IMR-90 (cell line): ENCODE results near the gene CRY2. TPM values are rescaled to one million over a fixed set of nuclear protein-coding genes. Genes with fewer than 3 reads are reported as not detected.

Experiments used
- ATAC-seq: fragments of 200-7000 bp; cut with Tn5 transposase; 2 replicates; pipeline ENCODE4 v1.9.1; 2020; ENCODE audit warnings: low read depth, mild to moderate bottlenecking, moderate library complexity
- BruUV-seq: library from RNA; stranded (reverse); fragments of 400-500 nt; replicated peaks from 2 replicates; lab custom pipeline; 2021; lab: Mats Ljungman, UMichigan
- CTCF ChIA-PET: fragments of 300-600 bp; formaldehyde crosslinking; extraction: SDS; loops from one replicate; lab custom pipeline; 2021; ENCODE audit warnings: antibody characterized with exemption; lab: Yijun Ruan, JAX
- POLR2A ChIA-PET: fragments of 300-600 bp; sonication (Branson Sonifier 250); formaldehyde crosslinking; loops from one replicate; lab custom pipeline; 2022; ENCODE audit warnings: antibody characterized with exemption; ENCODE audit not compliant: unreplicated experiment; lab: Charles Lee
- DNase-seq: peaks from one replicate; pipeline ENCODE4 v3.0.0; 2013
- H2AFZ ChIP-seq: replicated peaks from 2 replicates; pipeline ENCODE3; 2013; ENCODE audit warnings: low read length, mild to moderate bottlenecking; ENCODE audit not compliant: poor library complexity
- H2AK5ac ChIP-seq: 2 replicates; pipeline ENCODE4 v1.6.1; 2013; ENCODE audit warnings: low read depth, low read length, inconsistent platforms
- H2AK9ac ChIP-seq: replicated peaks from 2 replicates; pipeline ENCODE3; 2013; ENCODE audit warnings: mild to moderate bottlenecking, low read depth, low read length, moderate library complexity; ENCODE audit not compliant: poor library complexity
- H2BK120ac ChIP-seq: 2 replicates; pipeline ENCODE4 v1.6.1; 2013; ENCODE audit warnings: low read depth, low read length, inconsistent platforms
- H2BK15ac ChIP-seq: 3 replicates; pipeline ENCODE4 v1.6.1; 2013; ENCODE audit warnings: low read depth, low read length, inconsistent platforms
- H2BK20ac ChIP-seq: 2 replicates; pipeline ENCODE4 v1.6.1; 2013; ENCODE audit warnings: low read depth, mild to moderate bottlenecking, inconsistent platforms, low read length, moderate library complexity
- H2BK5ac ChIP-seq: 2 replicates; pipeline ENCODE4 v1.6.1; 2013; ENCODE audit warnings: mild to moderate bottlenecking, low read depth, low read length, inconsistent platforms; ENCODE audit not compliant: poor library complexity, severe bottlenecking
- H3K14ac ChIP-seq: replicated peaks from 2 replicates; pipeline ENCODE4 v1.6.1; 2013; ENCODE audit warnings: low read depth, low read length, inconsistent platforms
- H3K18ac ChIP-seq: 2 replicates; pipeline ENCODE4 v1.6.1; 2013; ENCODE audit warnings: low read depth, low read length, control low read depth
- H3K23ac ChIP-seq: 2 replicates; pipeline ENCODE4 v1.6.1; 2013; ENCODE audit warnings: low read depth, low read length, inconsistent platforms
- H3K27ac ChIP-seq: 2 replicates; pipeline ENCODE4 v1.5.1; 2013; ENCODE audit warnings: mild to moderate bottlenecking, control low read depth, low read length; ENCODE audit not compliant: insufficient read depth
- H3K27me3 ChIP-seq: 2 replicates; pipeline ENCODE4 v1.6.1; 2013; ENCODE audit warnings: low read length; ENCODE audit not compliant: control insufficient read depth, insufficient read depth
- H3K36me3 ChIP-seq: 2 replicates; pipeline ENCODE4 v1.6.1; 2013; ENCODE audit warnings: low read length, mixed read lengths; ENCODE audit not compliant: control insufficient read depth, insufficient read depth
- H3K4ac ChIP-seq: 2 replicates; pipeline ENCODE4 v1.6.1; 2013; ENCODE audit warnings: low read depth, low read length, inconsistent platforms
- H3K4me1 ChIP-seq: 2 replicates; pipeline ENCODE4 v1.6.1; 2013; ENCODE audit warnings: low read length, mixed read lengths; ENCODE audit not compliant: control insufficient read depth, insufficient read depth
- H3K4me2 ChIP-seq: 2 replicates; pipeline ENCODE4 v1.6.1; 2013; ENCODE audit warnings: low read depth, mild to moderate bottlenecking, control low read depth, low read length, moderate library complexity
- H3K4me3 ChIP-seq: 2 replicates; pipeline ENCODE4 v1.5.1; 2013; ENCODE audit warnings: low read depth, mild to moderate bottlenecking, control low read depth, low read length, moderate library complexity; ENCODE audit not compliant: insufficient read depth
- H3K56ac ChIP-seq: 2 replicates; pipeline ENCODE4 v1.6.1; 2013; ENCODE audit warnings: low read length, inconsistent platforms; ENCODE audit not compliant: insufficient read depth; ENCODE audit errors: extremely low read depth
- H3K79me1 ChIP-seq, 2 experiments: 2 replicates each; pipeline ENCODE4 v1.6.1; 2013; ENCODE audit warnings: low read length in 2 of 2, inconsistent platforms in 1 of 2, low read depth in 1 of 2
- H3K9ac ChIP-seq: 2 replicates; pipeline ENCODE4 v1.6.1; 2013; ENCODE audit warnings: low read depth, low read length, control low read depth
- H3K9me1 ChIP-seq: 2 replicates; pipeline ENCODE4 v1.6.1; 2013; ENCODE audit warnings: low read length, inconsistent platforms; ENCODE audit not compliant: insufficient read depth
- H3K9me3 ChIP-seq: 2 replicates; pipeline ENCODE4 v1.6.1; 2013; ENCODE audit warnings: low read length; ENCODE audit not compliant: control insufficient read depth, insufficient read depth
- H4K20me1 ChIP-seq: 2 replicates; pipeline ENCODE4 v1.6.1; 2013; ENCODE audit warnings: low read length, inconsistent platforms; ENCODE audit not compliant: insufficient read depth
- H4K5ac ChIP-seq: 2 replicates; pipeline ENCODE4 v1.6.1; 2013; ENCODE audit warnings: mild to moderate bottlenecking, low read depth, low read length, control low read depth
- H4K8ac ChIP-seq, 2 experiments: 2 replicates each; pipeline ENCODE4 v1.6.1; 2013; ENCODE audit warnings: low read depth in 2 of 2, low read length in 2 of 2, control low read depth in 1 of 2, inconsistent platforms in 1 of 2
- H4K91ac ChIP-seq: 2 replicates; pipeline ENCODE4 v1.6.1; 2013; ENCODE audit warnings: low read depth, low read length, inconsistent platforms; ENCODE audit not compliant: insufficient read depth
- CEBPB ChIP-seq: IDR thresholded peaks from 2 replicates; pipeline ENCODE4 v1.6.1; 2012; ENCODE audit warnings: low read depth, low read length, improper control_type of control experiment
- CHD1 ChIP-seq: IDR thresholded peaks from 2 replicates; pipeline ENCODE4 v1.6.1; 2012; ENCODE audit warnings: low read depth, low read length, improper control_type of control experiment
- FOS ChIP-seq: fragments of 150-350 bp; IDR thresholded peaks from 2 replicates; pipeline ENCODE4 v1.6.1; 2016; ENCODE audit warnings: low read depth, low read length
- MAFK ChIP-seq: IDR thresholded peaks from 2 replicates; pipeline ENCODE4 v1.6.1; 2012; ENCODE audit warnings: low read depth, low read length, improper control_type of control experiment
- MAZ ChIP-seq: IDR thresholded peaks from 2 replicates; pipeline ENCODE4 v1.6.1; 2012; ENCODE audit warnings: low read depth, mild to moderate bottlenecking, low read length, improper control_type of control experiment, moderate library complexity, borderline replicate concordance
- MXI1 ChIP-seq: IDR thresholded peaks from 2 replicates; pipeline ENCODE4 v1.6.1; 2012; ENCODE audit warnings: low read depth, mild to moderate bottlenecking, low read length, moderate library complexity, borderline replicate concordance
- NFE2L2 ChIP-seq: fragments of 150-350 bp; IDR thresholded peaks from 2 replicates; pipeline ENCODE4 v1.6.1; 2016; ENCODE audit warnings: low read depth, mild to moderate bottlenecking, low read length
- POLR2A ChIP-seq: IDR thresholded peaks from 2 replicates; pipeline ENCODE4 v1.6.1; 2012; ENCODE audit warnings: mild to moderate bottlenecking, low read depth, low read length
- RCOR1 ChIP-seq: IDR thresholded peaks from 2 replicates; pipeline ENCODE4 v1.6.1; 2012; ENCODE audit warnings: mild to moderate bottlenecking, low read length, improper control_type of control experiment; ENCODE audit not compliant: insufficient replicate concordance
- RFX5 ChIP-seq: IDR thresholded peaks from 2 replicates; pipeline ENCODE4 v1.8.0; 2012; ENCODE audit warnings: low read depth, mild to moderate bottlenecking, low read length, moderate library complexity
- SMC3 ChIP-seq: fragments of 150-350 bp; IDR thresholded peaks from 2 replicates; pipeline ENCODE4 v1.6.1; 2016; ENCODE audit warnings: low read depth, mild to moderate bottlenecking, antibody characterized with exemption, low read length, moderate library complexity
- USF2 ChIP-seq: fragments of 150-350 bp; IDR thresholded peaks from 2 replicates; pipeline ENCODE4 v1.6.1; 2017; ENCODE audit warnings: mild to moderate bottlenecking, antibody characterized with exemption, low read length, low read depth
- whole genome bisulfite sequencing, 2 experiments: methylation state at CpG; one replicate each; pipeline versions ENCODE4 v1.1.5 to v1.1.7; 2013; ENCODE audit warnings: missing lambda C conversion rate in 2 of 2; ENCODE audit not compliant: insufficient read length in 1 of 2; ENCODE audit errors: extremely low coverage in 2 of 2; 5-methylcytosine and 5-hydroxymethylcytosine counted together
- dilution Hi-C: fragments of 300-500 bp; cut with HindIII; formaldehyde crosslinking; loops from one replicate; pipeline ENCODE4 v1.14.3; 2018; ENCODE audit warnings: low sequenced_read_pairs; ENCODE audit not compliant: unreplicated experiment
- in situ Hi-C: fragments of 300-500 bp; cut with MboI; formaldehyde crosslinking; loops from 3 replicates; pipeline ENCODE4 v1.14.3; 2019; ENCODE audit warnings: low sequenced_read_pairs, inconsistent platforms, mixed read lengths
- intact Hi-C: fragments of 100-400 bp; cut with micrococcal nuclease; formaldehyde crosslinking; loops from 2 replicates; pipeline ENCODE4 v1.10.0; 2022
- polyA plus RNA-seq, 3 experiments: library from polyadenylated mRNA; depleted of rRNA; stranded (reverse); fragments of >200 nt; gene quantifications; 2 replicates each; pipeline ENCODE4 v1.2.3, GENCODE V29; 2012; ENCODE audit warnings: low replicate concordance in 1 of 3
- total RNA-seq: library from RNA; depleted of rRNA; stranded (reverse); fragments of >200 nt; gene quantifications from 2 replicates; pipeline ENCODE4 v1.2.3, GENCODE V29; 2012
- TF ChIP-seq, protein P1 (sequence below): conservative IDR thresholded peaks from 2 replicates; pipeline ENCODE4 v1.5.1; 2012; ENCODE audit warnings: mild to moderate bottlenecking, low read depth, low read length, improper control_type of control experiment
- TF ChIP-seq, protein P2 (sequence below): fragments of 150-350 bp; IDR thresholded peaks from 2 replicates; pipeline ENCODE4 v1.6.1; 2016; ENCODE audit warnings: low read depth, mild to moderate bottlenecking, low read length, moderate library complexity, borderline replicate concordance

Gene CRY2
- total and polyA plus RNA-seq, 2 of the 4 experiments (the other 2 are of a cell fraction) = 12.2 to 13.1 TPM

GRCh38 chr11:45806072-45806933 lies 41.0 kb upstream of the CRY2 start:
- Histone ChIP-seq H3K14ac (peak overlapping the region; percentile 95), H2BK5ac (peak overlapping the region; percentile 85), H3K4me3 (peak overlapping the region; percentile 87), H4K8ac (peak overlapping the region; percentile 82 to 97; a peak in 2 of 4 replicates), H4K20me1 (peaks cover 32% of the 10 kb centered on the region), H2AK9ac (peak overlapping the region; percentile 97), H4K91ac (peak overlapping the region; percentile 95), H3K9ac (peak overlapping the region; percentile 96), H4K5ac (no peak overlapping the region), H3K56ac (no peak overlapping the region), H2AK5ac (peak overlapping the region; percentile 92), H3K27ac (peak overlapping the region; percentile 91), H3K18ac (no peak overlapping the region), H3K9me1 (peaks cover 27% of the 10 kb centered on the region), H2AFZ (peak overlapping the region; percentile 89), H3K4me2 (peak overlapping the region; percentile 96), H2BK15ac (no peak overlapping the region), H3K27me3 (no peaks in the 10 kb centered on the region), H3K4ac (peak overlapping the region; percentile 94), H3K9me3 (no peaks in the 10 kb centered on the region), H3K36me3 (peaks cover 25% of the 10 kb centered on the region), H3K4me1 (peaks cover 20% of the 10 kb centered on the region), H3K79me1 (peaks cover 42 to 54% of the 10 kb centered on the region in 2 experiments), H3K23ac (peak overlapping the region; percentile 71), H2BK120ac (no peak overlapping the region), H2BK20ac (no peak overlapping the region)
- ATAC-seq (no peak), DNase-seq (no peak)
- ChIA-PET POLR2A (no interaction called here), CTCF (no interaction called here)
- BruUV-seq = no TSS peak
- WGBS, 2 experiments = 81% methylated on average over 8 of the region's 20 CpGs; no CpG with 5 or more reads in 1 of the 2 experiments
- dilution Hi-C loops = no loop called here
- intact Hi-C loops = no loop called here
- in situ Hi-C loops = loop anchor here (25.0 kb wide), 1 partner anchor 1244 kb away; the partner anchor contains the start of gene CD82
- TF ChIP-seq, protein P1, sequence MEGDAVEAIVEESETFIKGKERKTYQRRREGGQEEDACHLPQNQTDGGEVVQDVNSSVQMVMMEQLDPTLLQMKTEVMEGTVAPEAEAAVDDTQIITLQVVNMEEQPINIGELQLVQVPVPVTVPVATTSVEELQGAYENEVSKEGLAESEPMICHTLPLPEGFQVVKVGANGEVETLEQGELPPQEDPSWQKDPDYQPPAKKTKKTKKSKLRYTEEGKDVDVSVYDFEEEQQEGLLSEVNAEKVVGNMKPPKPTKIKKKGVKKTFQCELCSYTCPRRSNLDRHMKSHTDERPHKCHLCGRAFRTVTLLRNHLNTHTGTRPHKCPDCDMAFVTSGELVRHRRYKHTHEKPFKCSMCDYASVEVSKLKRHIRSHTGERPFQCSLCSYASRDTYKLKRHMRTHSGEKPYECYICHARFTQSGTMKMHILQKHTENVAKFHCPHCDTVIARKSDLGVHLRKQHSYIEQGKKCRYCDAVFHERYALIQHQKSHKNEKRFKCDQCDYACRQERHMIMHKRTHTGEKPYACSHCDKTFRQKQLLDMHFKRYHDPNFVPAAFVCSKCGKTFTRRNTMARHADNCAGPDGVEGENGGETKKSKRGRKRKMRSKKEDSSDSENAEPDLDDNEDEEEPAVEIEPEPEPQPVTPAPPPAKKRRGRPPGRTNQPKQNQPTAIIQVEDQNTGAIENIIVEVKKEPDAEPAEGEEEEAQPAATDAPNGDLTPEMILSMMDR = no peak
- no peak for TF ChIP-seq POLR2A
- no peak for TF ChIP-seq RCOR1
- no peak for TF ChIP-seq MAZ
- no peak for TF ChIP-seq MXI1
- TF ChIP-seq, protein P2, sequence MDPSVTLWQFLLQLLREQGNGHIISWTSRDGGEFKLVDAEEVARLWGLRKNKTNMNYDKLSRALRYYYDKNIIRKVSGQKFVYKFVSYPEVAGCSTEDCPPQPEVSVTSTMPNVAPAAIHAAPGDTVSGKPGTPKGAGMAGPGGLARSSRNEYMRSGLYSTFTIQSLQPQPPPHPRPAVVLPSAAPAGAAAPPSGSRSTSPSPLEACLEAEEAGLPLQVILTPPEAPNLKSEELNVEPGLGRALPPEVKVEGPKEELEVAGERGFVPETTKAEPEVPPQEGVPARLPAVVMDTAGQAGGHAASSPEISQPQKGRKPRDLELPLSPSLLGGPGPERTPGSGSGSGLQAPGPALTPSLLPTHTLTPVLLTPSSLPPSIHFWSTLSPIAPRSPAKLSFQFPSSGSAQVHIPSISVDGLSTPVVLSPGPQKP = no peak
- TF ChIP-seq NFE2L2 = no peak
- TF ChIP-seq CEBPB = no peak
- no peak for TF ChIP-seq RFX5
- TF ChIP-seq FOS = no peak
- no peak for TF ChIP-seq MAFK
- no peak for TF ChIP-seq USF2
- TF ChIP-seq SMC3 = no peak
- TF ChIP-seq CHD1 = no peak
